ENCODE data around the gene BCAP29. TPM values are rescaled to one million over a fixed set of nuclear protein-coding genes. Genes with fewer than 3 reads are reported as not detected.

BCAP29 gene
- total RNA-seq, 6 experiments from 2014 or later, result 70.7 to 92.2 (median 89.0) TPM

- Mint-ChIP-seq H3K27me3 (ENCODE audit: insufficient read depth) (peaks cover 4% of the 10 kb centered on the region; the same call in 1 of the 2 replicates), H3K4me3 (no peak overlapping the region), H3K9me3 (no peaks in the 10 kb centered on the region), H3K4me1 (ENCODE audit: low read depth) (no peaks in the 10 kb centered on the region), H3K36me3 (ENCODE audit: low read depth) (no peaks in the 10 kb centered on the region), H3K27ac (no peak overlapping the region)
- TF ChIP-seq CTCF (IDR thresholded peaks at IDR 0.05), result no peak
- DNase-seq, result no peak
Measured at GRCh38 chr7:107667341-107667740, 87.3 kb downstream of the BCAP29 start.

- Mint-ChIP-seq H3K36me3 (ENCODE audit: low read depth) (no peaks in the 10 kb centered on the region), H3K9me3 (no peaks in the 10 kb centered on the region), H3K27ac (no peak overlapping the region), H3K4me1 (ENCODE audit: low read depth) (no peaks in the 10 kb centered on the region), H3K27me3 (ENCODE audit: insufficient read depth) (peaks cover 4% of the 10 kb centered on the region; the same call in 1 of the 2 replicates), H3K4me3 (no peak overlapping the region)
- no peak for TF ChIP-seq CTCF (IDR thresholded peaks at IDR 0.05)
- no peak for DNase-seq
Measured at GRCh38 chr7:107668296-107668695, 88.2 kb downstream of the BCAP29 start.

Other genes starting within 250 kb of the BCAP29 start
- not detected for gene GPR22, start 110.2 kb upstream of the BCAP29 start, total RNA-seq (2021; fragmentation: NEBNext Ultra II Directional; extraction: Animal tissue kit (Norgen Biotek cat#: 25700))
- gene COG5, start 16.3 kb upstream of the BCAP29 start, total RNA-seq (2021; fragmentation: NEBNext Ultra II Directional; extraction: Animal tissue kit (Norgen Biotek cat#: 25700)), result 10 to 100 TPM; 25.6 to 34.8 (median 31.6) TPM
- gene DUS4L, start 16.3 kb upstream of the BCAP29 start, total RNA-seq (2021; fragmentation: NEBNext Ultra II Directional; extraction: Animal tissue kit (Norgen Biotek cat#: 25700)), result 1 to 10 TPM; 4.9 to 8.0 (median 6.3) TPM
- gene SLC26A4, start 80.6 kb downstream of the BCAP29 start, total RNA-seq (2021; fragmentation: NEBNext Ultra II Directional; extraction: Animal tissue kit (Norgen Biotek cat#: 25700)), result under 1 TPM in 5 of 6 experiments, not detected in 1; 0.18 to 0.63 (median 0.21) TPM
- 10 to 100 TPM; 20.8 to 25.7 (median 23.5) TPM for gene CBLL1, start 163.9 kb downstream of the BCAP29 start, total RNA-seq (2021; fragmentation: NEBNext Ultra II Directional; extraction: Animal tissue kit (Norgen Biotek cat#: 25700))
- gene SLC26A3, start 223.0 kb downstream of the BCAP29 start, total RNA-seq (2021; fragmentation: NEBNext Ultra II Directional; extraction: Animal tissue kit (Norgen Biotek cat#: 25700)), result not detected